ENCODE results near the gene MYO9B.
A peak's percentile ranks its signal among the peaks of the same experiment; 100 is the strongest.

MYO9B gene

GRCh38 chr19:17242431-17243208 is 167.0 kb downstream of the MYO9B start:
- Histone ChIP-seq H3K27ac (no peak overlapping the region), H3K36me3 (no peaks in the 10 kb centered on the region), H3K4me1 (ENCODE audit: control insufficient read depth in 1 of 2, insufficient read depth in 1 of 2, low read depth in 1 of 2, low read length in 1 of 2) (peaks cover 13% of the 10 kb centered on the region in 2 experiments), H3K9me3 (no peaks in the 10 kb centered on the region), H3K27me3 (peaks cover 41% of the 10 kb centered on the region), H3K4me3 (ENCODE audit: low read depth in 1 of 2, low read length in 1 of 2) (no peak overlapping the region)
- TF ChIP-seq CTCF (IDR thresholded peaks at IDR 0.05) = no peak

GRCh38 chr19:17243211-17243829 is 167.7 kb downstream of the MYO9B start:
- TF ChIP-seq CTCF (IDR thresholded peaks at IDR 0.05) = no peak
- Histone ChIP-seq H3K36me3 (no peaks in the 10 kb centered on the region), H3K27ac (no peak overlapping the region), H3K9me3 (no peaks in the 10 kb centered on the region), H3K4me1 (ENCODE audit: control insufficient read depth in 1 of 2, insufficient read depth in 1 of 2, low read depth in 1 of 2, low read length in 1 of 2) (peaks cover 13% of the 10 kb centered on the region in 2 experiments), H3K27me3 (peaks cover 45% of the 10 kb centered on the region), H3K4me3 (ENCODE audit: low read depth in 1 of 2, low read length in 1 of 2) (no peak overlapping the region)

GRCh38 chr19:17243830-17244617 is 168.4 kb downstream of the MYO9B start:
- H3K36me3 ChIP-seq = no peaks in the 10 kb centered on the region
- H3K27me3 ChIP-seq = peaks cover 48% of the 10 kb centered on the region
- H3K9me3 ChIP-seq = no peaks in the 10 kb centered on the region
- no peak overlapping the region for H3K4me3 ChIP-seq (ENCODE audit: low read depth in 1 of 2, low read length in 1 of 2)
- no peak for TF ChIP-seq CTCF (IDR thresholded peaks at IDR 0.05)
- peaks cover 13% of the 10 kb centered on the region in 2 experiments for H3K4me1 ChIP-seq (ENCODE audit: control insufficient read depth in 1 of 2, insufficient read depth in 1 of 2, low read depth in 1 of 2, low read length in 1 of 2)
- H3K27ac ChIP-seq = no peak overlapping the region

- Histone ChIP-seq H3K36me3 (no peaks in the 10 kb centered on the region), H3K4me3 (ENCODE audit: low read depth in 1 of 2, low read length in 1 of 2) (peak overlapping the region; percentile 53 to 63), H3K27ac (no peak overlapping the region), H3K4me1 (ENCODE audit: control insufficient read depth in 1 of 2, insufficient read depth in 1 of 2, low read depth in 1 of 2, low read length in 1 of 2) (peaks cover 13% of the 10 kb centered on the region in 2 experiments), H3K9me3 (no peaks in the 10 kb centered on the region), H3K27me3 (peaks cover 48% of the 10 kb centered on the region)
- no peak for TF ChIP-seq CTCF (IDR thresholded peaks at IDR 0.05)
These were observed 169.3 kb downstream of the MYO9B start for GRCh38 chr19:17244618-17245534.

GRCh38 chr19:17245535-17245984 is 170.0 kb downstream of the MYO9B start, which contains the start of gene NR2F6:
Gene NR2F6, minus strand, starts transcription at chr19:17245919. Its CDS starts 699 bp downstream, at chr19:17245220.
- Histone ChIP-seq H3K9me3 (no peaks in the 10 kb centered on the region), H3K4me3 (ENCODE audit: low read depth in 1 of 2, low read length in 1 of 2) (peak within 1 kb of the TSS; percentile 63 to 75), H3K27me3 (peaks cover 48% of the 10 kb centered on the region), H3K27ac (peak within 1 kb of the TSS; percentile 56), H3K36me3 (no peaks in the 10 kb centered on the region), H3K4me1 (ENCODE audit: control insufficient read depth in 1 of 2, insufficient read depth in 1 of 2, low read depth in 1 of 2, low read length in 1 of 2) (peaks cover 13% of the 10 kb centered on the region in 2 experiments)
- no peak for TF ChIP-seq CTCF (IDR thresholded peaks at IDR 0.05)

Measured in neutrophil (primary cell).